Smooth muscle cell (in vitro differentiated cells): ENCODE data around the gene GPSM3. TPM values are rescaled to one million over a fixed set of nuclear protein-coding genes. Genes with fewer than 3 reads are reported as not detected.

Source experiments
- DNase-seq: peaks from one replicate; lab custom pipeline; 2025; ENCODE audit not compliant: unreplicated experiment; lab: John Stamatoyannopoulos, UW
- H2AFZ ChIP-seq: fragments of 200-600 bp; sonication (generic); 2 replicates; pipeline ENCODE4 v1.6.0; 2016; ENCODE audit warnings: antibody characterized with exemption, low read depth, mild to moderate bottlenecking
- H3F3A ChIP-seq: fragments of 200-600 bp; sonication (generic); 2 replicates; pipeline ENCODE4 v1.6.0; 2017; ENCODE audit warnings: antibody characterized with exemption, low read depth
- H3K27ac ChIP-seq: fragments of 200-600 bp; sonication (generic); 2 replicates; pipeline ENCODE4 v1.5.1; 2016; ENCODE audit warnings: low read depth, mild to moderate bottlenecking
- H3K27me3 ChIP-seq: fragments of 200-600 bp; sonication (generic); 2 replicates; pipeline ENCODE4 v1.6.1; 2016; ENCODE audit warnings: low read depth, mild to moderate bottlenecking
- H3K36me3 ChIP-seq: fragments of 200-600 bp; sonication (generic); 2 replicates; pipeline ENCODE4 v1.5.1; 2016; ENCODE audit warnings: low read depth
- H3K4me1 ChIP-seq: fragments of 200-600 bp; sonication (generic); 2 replicates; pipeline ENCODE4 v1.5.1; 2016; ENCODE audit warnings: low read depth
- H3K4me2 ChIP-seq: fragments of 200-600 bp; sonication (generic); 2 replicates; pipeline ENCODE4 v1.6.0; 2016; ENCODE audit warnings: mild to moderate bottlenecking
- H3K4me3 ChIP-seq: fragments of 200-600 bp; sonication (generic); 2 replicates; pipeline ENCODE4 v1.5.1; 2016; ENCODE audit warnings: mild to moderate bottlenecking
- H3K79me2 ChIP-seq: fragments of 200-600 bp; sonication (generic); 2 replicates; pipeline ENCODE4 v1.6.0; 2016; ENCODE audit warnings: low read depth, mild to moderate bottlenecking
- H3K9ac ChIP-seq: fragments of 200-600 bp; sonication (generic); 2 replicates; pipeline ENCODE4 v1.6.0; 2016; ENCODE audit warnings: low read depth
- H3K9me3 ChIP-seq: fragments of 200-600 bp; sonication (generic); replicated peaks from 2 replicates; pipeline ENCODE4 v1.5.1; 2016; ENCODE audit warnings: low read depth
- H4K20me1 ChIP-seq: fragments of 200-600 bp; sonication (generic); 2 replicates; pipeline ENCODE4 v1.6.0; 2016; ENCODE audit warnings: low read depth
- CTCF ChIP-seq: fragments of 200-600 bp; sonication (generic); IDR thresholded peaks from 2 replicates; pipeline ENCODE4 v1.5.1; 2017; ENCODE audit warnings: borderline replicate concordance, mild to moderate bottlenecking, antibody characterized with exemption; ENCODE audit not compliant: insufficient read depth, poor library complexity, severe bottlenecking
- WGBS: methylation state at CpG from one replicate; pipeline ENCODE4 v1.1.7; 2016; ENCODE audit warnings: low lambda C conversion rate; 5-methylcytosine and 5-hydroxymethylcytosine counted together
- polyA plus RNA-seq: library from polyadenylated mRNA; unstranded; fragments of >200 nt; fragmentation: Nextera tagmentation; extraction: Ambion mirVana; gene quantifications from 2 replicates; pipeline ENCODE4 v1.2.1, GENCODE V29; 2016
- total RNA-seq: library from RNA; depleted of rRNA; stranded (reverse); fragments of >200 nt; gene quantifications from 2 replicates; pipeline ENCODE4 v1.2.3, GENCODE V29; 2014

Gene GPSM3
- total and polyA plus RNA-seq, 2 experiments from 2014 or later, result 5.3 to 15.6 TPM

- H2AFZ ChIP-seq, result no peak overlapping the region
- WGBS, result 35% methylated on average over 6 of the region's 6 CpGs
- DNase-seq, result no peak
- no peaks in the 10 kb centered on the region for H4K20me1 ChIP-seq
- H3K4me3 ChIP-seq, result no peak overlapping the region
- H3F3A ChIP-seq, result peaks cover 8% of the 10 kb centered on the region
- no peaks in the 10 kb centered on the region for H3K27me3 ChIP-seq
- no peaks in the 10 kb centered on the region for H3K4me1 ChIP-seq
- H3K27ac ChIP-seq, result peak overlapping the region; percentile 12
- no peak overlapping the region for H3K4me2 ChIP-seq
- peaks cover 11% of the 10 kb centered on the region for H3K79me2 ChIP-seq
- no peaks in the 10 kb centered on the region for H3K9me3 ChIP-seq
- no peak overlapping the region for H3K9ac ChIP-seq
- no peaks in the 10 kb centered on the region for H3K36me3 ChIP-seq
- no peak for TF ChIP-seq CTCF
Observed at GRCh38 chr6:32167761-32168262, 24.6 kb downstream of the GPSM3 start.

GRCh38 chr6:32167154-32167760 is 25.2 kb downstream of the GPSM3 start:
- 87% methylated on average over 29 of the region's 32 CpGs for WGBS
- H3K4me3 ChIP-seq, result no peak overlapping the region
- H3K27ac ChIP-seq, result peak overlapping the region; percentile 12
- no peak overlapping the region for H2AFZ ChIP-seq
- H3K27me3 ChIP-seq, result no peaks in the 10 kb centered on the region
- H4K20me1 ChIP-seq, result no peaks in the 10 kb centered on the region
- DNase-seq, result no peak
- H3K36me3 ChIP-seq, result no peaks in the 10 kb centered on the region
- H3K9me3 ChIP-seq, result no peaks in the 10 kb centered on the region
- peaks cover 6% of the 10 kb centered on the region for H3K79me2 ChIP-seq
- H3F3A ChIP-seq, result peaks cover 8% of the 10 kb centered on the region
- TF ChIP-seq CTCF, result no peak
- H3K4me2 ChIP-seq, result no peak overlapping the region
- no peak overlapping the region for H3K9ac ChIP-seq
- no peaks in the 10 kb centered on the region for H3K4me1 ChIP-seq

GRCh38 chr6:32166411-32167061 is 25.9 kb downstream of the GPSM3 start:
- no peak for DNase-seq
- no peak overlapping the region for H3K27ac ChIP-seq
- no peak for TF ChIP-seq CTCF
- H3K36me3 ChIP-seq, result no peaks in the 10 kb centered on the region
- WGBS, result 89% methylated on average over 30 of the region's 30 CpGs
- no peaks in the 10 kb centered on the region for H3K4me1 ChIP-seq
- H2AFZ ChIP-seq, result no peak overlapping the region
- no peak overlapping the region for H3K4me2 ChIP-seq
- H3K9ac ChIP-seq, result no peak overlapping the region
- H3K9me3 ChIP-seq, result no peaks in the 10 kb centered on the region
- no peaks in the 10 kb centered on the region for H4K20me1 ChIP-seq
- H3K4me3 ChIP-seq, result no peak overlapping the region
- H3F3A ChIP-seq, result peaks cover 8% of the 10 kb centered on the region
- H3K79me2 ChIP-seq, result no peaks in the 10 kb centered on the region
- no peaks in the 10 kb centered on the region for H3K27me3 ChIP-seq
